ENCODE measurements around the gene REELD1. TPM values are rescaled to one million over a fixed set of nuclear protein-coding genes. Genes with fewer than 3 reads are reported as not detected.

The REELD1 gene
- total RNA-seq, 1 donor from 2014 or later = 0.29 TPM

DNA sequence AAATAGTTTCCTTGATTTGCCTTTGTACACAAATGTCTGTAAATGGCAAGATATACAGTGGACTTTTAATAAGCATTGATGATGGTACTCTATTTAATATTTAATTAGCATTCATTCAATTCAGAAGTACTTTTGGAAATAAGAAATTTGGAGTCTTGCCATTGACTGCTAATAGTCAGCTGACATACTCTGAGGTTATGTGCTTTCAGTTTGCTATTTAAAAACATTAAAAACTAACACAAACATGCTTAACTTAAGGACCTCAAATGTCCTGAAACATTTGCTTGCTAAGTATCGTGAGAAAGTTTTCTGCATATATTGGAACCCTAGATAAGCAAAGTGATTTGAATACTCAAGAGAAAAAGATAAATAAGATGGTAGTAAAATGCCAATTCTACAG, 64.6 kb downstream of the REELD1 start:
- H3K4me3 ChIP-seq = no peak overlapping the region
- no peak for ATAC-seq
- intact Hi-C loops (cut with DNase I) = no loop called here

More for the DNA sequence above, 64.6 kb downstream of the REELD1 start:
- peaks cover 6% of the 10 kb centered on the region for H3K4me1 ChIP-seq
- H3K36me3 ChIP-seq = no peaks in the 10 kb centered on the region
- H3K27me3 ChIP-seq = no peaks in the 10 kb centered on the region
- TF ChIP-seq, protein P1, sequence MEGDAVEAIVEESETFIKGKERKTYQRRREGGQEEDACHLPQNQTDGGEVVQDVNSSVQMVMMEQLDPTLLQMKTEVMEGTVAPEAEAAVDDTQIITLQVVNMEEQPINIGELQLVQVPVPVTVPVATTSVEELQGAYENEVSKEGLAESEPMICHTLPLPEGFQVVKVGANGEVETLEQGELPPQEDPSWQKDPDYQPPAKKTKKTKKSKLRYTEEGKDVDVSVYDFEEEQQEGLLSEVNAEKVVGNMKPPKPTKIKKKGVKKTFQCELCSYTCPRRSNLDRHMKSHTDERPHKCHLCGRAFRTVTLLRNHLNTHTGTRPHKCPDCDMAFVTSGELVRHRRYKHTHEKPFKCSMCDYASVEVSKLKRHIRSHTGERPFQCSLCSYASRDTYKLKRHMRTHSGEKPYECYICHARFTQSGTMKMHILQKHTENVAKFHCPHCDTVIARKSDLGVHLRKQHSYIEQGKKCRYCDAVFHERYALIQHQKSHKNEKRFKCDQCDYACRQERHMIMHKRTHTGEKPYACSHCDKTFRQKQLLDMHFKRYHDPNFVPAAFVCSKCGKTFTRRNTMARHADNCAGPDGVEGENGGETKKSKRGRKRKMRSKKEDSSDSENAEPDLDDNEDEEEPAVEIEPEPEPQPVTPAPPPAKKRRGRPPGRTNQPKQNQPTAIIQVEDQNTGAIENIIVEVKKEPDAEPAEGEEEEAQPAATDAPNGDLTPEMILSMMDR (IDR thresholded peaks at IDR 0.05) = no peak
- no peak overlapping the region for H3K27ac ChIP-seq
- DNase-seq = no peak
- no peaks in the 10 kb centered on the region for H3K9me3 ChIP-seq

Other genes with a start within 250 kb of the REELD1 start
- 31.8 TPM for gene LSM6, start 38.8 kb upstream of the REELD1 start, total RNA-seq